Measurements from ENCODE around the gene KCNK16. TPM values are rescaled to one million over a fixed set of nuclear protein-coding genes. Genes with fewer than 3 reads are reported as not detected.

KCNK16 gene
- total and polyA plus RNA-seq, 4 donors = not detected

- H3K27ac ChIP-seq (ENCODE audit: low read depth in 1 of 2, low read length in 2 of 2) = no peak overlapping the region
- ATAC-seq (ENCODE audit: low FRiP score) (no peak), DNase-seq (no peak)
- H3K4me1 ChIP-seq (ENCODE audit: control insufficient read depth in 1 of 2, insufficient read depth in 2 of 2, low read length in 2 of 2) = no peaks in the 10 kb centered on the region
- H3K27me3 ChIP-seq (ENCODE audit: control insufficient read depth in 1 of 2, insufficient read depth in 2 of 2, low read length in 1 of 2) = no peaks in the 10 kb centered on the region
- H3K9me3 ChIP-seq (ENCODE audit: control insufficient read depth, low read length) = no peaks in the 10 kb centered on the region
- H3K36me3 ChIP-seq (ENCODE audit: control insufficient read depth in 1 of 2, insufficient read depth in 2 of 2, low read length in 1 of 2) = no peaks in the 10 kb centered on the region
- no peak overlapping the region for H3K4me3 ChIP-seq (ENCODE audit: low read length in 2 of 2)
- WGBS, 2 donors = 94 to 96% methylated on average over 6 of the region's 6 CpGs
- intact Hi-C loops (cut with DNase I) = loop anchor here (10.0 kb wide), 3 partner anchors 538 to 1728 kb away; partner anchors contain the start of genes NFYA (in 1 of the 2) and OARD1 (in 1 of the 2)
These were observed 24.7 kb upstream of the KCNK16 start for GRCh38 chr6:39347206-39347605.

GRCh38 chr6:39344821-39345280, 22.3 kb upstream of the KCNK16 start:
- 31 to 39% methylated on average over 7 of the region's 7 CpGs for WGBS, 2 donors

GRCh38 chr6:39343396-39343870, 20.9 kb upstream of the KCNK16 start:
- no peaks in the 10 kb centered on the region for H3K9me3 ChIP-seq (ENCODE audit: control insufficient read depth, low read length)
- 31 to 36% methylated on average over 9 of the region's 9 CpGs for WGBS, 2 donors
- intact Hi-C loops (cut with DNase I) = loop anchor here (10.0 kb wide), 3 partner anchors 541 to 1731 kb away; partner anchors contain the start of genes NFYA (in 1 of the 2) and OARD1 (in 1 of the 2)
- ATAC-seq (ENCODE audit: low FRiP score) (no peak), DNase-seq (no peak)
- no peak overlapping the region for H3K4me3 ChIP-seq (ENCODE audit: low read length in 2 of 2)
- H3K4me1 ChIP-seq (ENCODE audit: control insufficient read depth in 1 of 2, insufficient read depth in 2 of 2, low read length in 2 of 2) = no peaks in the 10 kb centered on the region
- no peaks in the 10 kb centered on the region for H3K27me3 ChIP-seq (ENCODE audit: control insufficient read depth in 1 of 2, insufficient read depth in 2 of 2, low read length in 1 of 2)
- no peaks in the 10 kb centered on the region for H3K36me3 ChIP-seq (ENCODE audit: control insufficient read depth in 1 of 2, insufficient read depth in 2 of 2, low read length in 1 of 2)
- H3K27ac ChIP-seq (ENCODE audit: low read depth in 1 of 2, low read length in 2 of 2) = no peak overlapping the region

More at GRCh38 chr6:39344821-39345280, 22.3 kb upstream of the KCNK16 start:
- Histone ChIP-seq H3K27ac (ENCODE audit: low read depth in 1 of 2, low read length in 2 of 2) (peak overlapping the region in 1 of 2 donors; percentile 35), H3K4me1 (ENCODE audit: control insufficient read depth in 1 of 2, insufficient read depth in 2 of 2, low read length in 2 of 2) (no peaks in the 10 kb centered on the region), H3K36me3 (ENCODE audit: control insufficient read depth in 1 of 2, insufficient read depth in 2 of 2, low read length in 1 of 2) (no peaks in the 10 kb centered on the region), H3K9me3 (ENCODE audit: control insufficient read depth, low read length) (no peaks in the 10 kb centered on the region), H3K4me3 (ENCODE audit: low read length in 2 of 2) (no peak overlapping the region), H3K27me3 (ENCODE audit: control insufficient read depth in 1 of 2, insufficient read depth in 2 of 2, low read length in 1 of 2) (no peaks in the 10 kb centered on the region)
- ATAC-seq (ENCODE audit: low FRiP score) (no peak), DNase-seq (no peak)
- intact Hi-C loops (cut with DNase I) = loop anchor here (10.0 kb wide), 3 partner anchors 540 to 1730 kb away; partner anchors contain the start of genes NFYA (in 1 of the 2) and OARD1 (in 1 of the 2)

- intact Hi-C loops (cut with DNase I) = loop anchor here (10.0 kb wide), 3 partner anchors 542 to 1732 kb away; partner anchors contain the start of genes NFYA (in 1 of the 2) and OARD1 (in 1 of the 2)
These were observed 20.3 kb upstream of the KCNK16 start for GRCh38 chr6:39342692-39343395.

GRCh38 chr6:39341937-39342336, 19.4 kb upstream of the KCNK16 start:
- Histone ChIP-seq H3K4me1 (ENCODE audit: control insufficient read depth in 1 of 2, insufficient read depth in 2 of 2, low read length in 2 of 2) (no peaks in the 10 kb centered on the region), H3K9me3 (ENCODE audit: control insufficient read depth, low read length) (no peaks in the 10 kb centered on the region), H3K27ac (ENCODE audit: low read depth in 1 of 2, low read length in 2 of 2) (no peak overlapping the region), H3K27me3 (ENCODE audit: control insufficient read depth in 1 of 2, insufficient read depth in 2 of 2, low read length in 1 of 2) (no peaks in the 10 kb centered on the region), H3K4me3 (ENCODE audit: low read length in 2 of 2) (no peak overlapping the region), H3K36me3 (ENCODE audit: control insufficient read depth in 1 of 2, insufficient read depth in 2 of 2, low read length in 1 of 2) (no peaks in the 10 kb centered on the region)
- DNase-seq (no peak), ATAC-seq (ENCODE audit: low FRiP score) (no peak)
- WGBS, 2 donors = 86 to 87% methylated on average over 5 of the region's 5 CpGs
- intact Hi-C loops (cut with DNase I) = loop anchor here (10.0 kb wide), 3 partner anchors 543 to 1733 kb away; partner anchors contain the start of genes NFYA (in 1 of the 2) and OARD1 (in 1 of the 2)

More at GRCh38 chr6:39342692-39343395, 20.3 kb upstream of the KCNK16 start:
- Histone ChIP-seq H3K9me3 (ENCODE audit: control insufficient read depth, low read length) (no peaks in the 10 kb centered on the region), H3K36me3 (ENCODE audit: control insufficient read depth in 1 of 2, insufficient read depth in 2 of 2, low read length in 1 of 2) (no peaks in the 10 kb centered on the region), H3K27ac (ENCODE audit: low read depth in 1 of 2, low read length in 2 of 2) (no peak overlapping the region), H3K4me1 (ENCODE audit: control insufficient read depth in 1 of 2, insufficient read depth in 2 of 2, low read length in 2 of 2) (no peaks in the 10 kb centered on the region), H3K4me3 (ENCODE audit: low read length in 2 of 2) (no peak overlapping the region), H3K27me3 (ENCODE audit: control insufficient read depth in 1 of 2, insufficient read depth in 2 of 2, low read length in 1 of 2) (no peaks in the 10 kb centered on the region)
- 44 to 48% methylated on average over 14 of the region's 14 CpGs for WGBS, 2 donors
- no peak for DNase-seq
- ATAC-seq (ENCODE audit: low FRiP score) = no peak

- Histone ChIP-seq H3K36me3 (ENCODE audit: control insufficient read depth in 1 of 2, insufficient read depth in 2 of 2, low read length in 1 of 2) (no peaks in the 10 kb centered on the region), H3K27me3 (ENCODE audit: control insufficient read depth in 1 of 2, insufficient read depth in 2 of 2, low read length in 1 of 2) (no peaks in the 10 kb centered on the region), H3K9me3 (ENCODE audit: control insufficient read depth, low read length) (no peaks in the 10 kb centered on the region), H3K4me1 (ENCODE audit: control insufficient read depth in 1 of 2, insufficient read depth in 2 of 2, low read length in 2 of 2) (no peaks in the 10 kb centered on the region), H3K4me3 (ENCODE audit: low read length in 2 of 2) (no peak overlapping the region), H3K27ac (ENCODE audit: low read depth in 1 of 2, low read length in 2 of 2) (no peak overlapping the region)
- ATAC-seq (ENCODE audit: low FRiP score) = no peak
- WGBS, 2 donors = 86 to 91% methylated on average over 3 of the region's 3 CpGs
- intact Hi-C loops (cut with DNase I) = loop anchor here (10.0 kb wide), 3 partner anchors 543 to 1733 kb away; partner anchors contain the start of genes NFYA (in 1 of the 2) and OARD1 (in 1 of the 2)
- DNase-seq = no peak
These were observed 18.9 kb upstream of the KCNK16 start for GRCh38 chr6:39341352-39341751.

GRCh38 chr6:39339868-39340550, 17.5 kb upstream of the KCNK16 start:
- H3K9me3 ChIP-seq (ENCODE audit: control insufficient read depth, low read length) = no peaks in the 10 kb centered on the region
- intact Hi-C loops (cut with DNase I) = loop anchor here (10.0 kb wide), 3 partner anchors 545 to 1735 kb away; partner anchors contain the start of genes NFYA (in 1 of the 2) and OARD1 (in 1 of the 2)
- H3K4me3 ChIP-seq (ENCODE audit: low read length in 2 of 2) = no peak overlapping the region
- peaks cover 0 to 3% of the 10 kb centered on the region in 2 donors for H3K4me1 ChIP-seq (ENCODE audit: control insufficient read depth in 1 of 2, insufficient read depth in 2 of 2, low read length in 2 of 2)
- peak overlapping the region in 1 of 2 donors; percentile 79 for H3K27ac ChIP-seq (ENCODE audit: low read depth in 1 of 2, low read length in 2 of 2)
- H3K36me3 ChIP-seq (ENCODE audit: control insufficient read depth in 1 of 2, insufficient read depth in 2 of 2, low read length in 1 of 2) = no peaks in the 10 kb centered on the region
- no peaks in the 10 kb centered on the region for H3K27me3 ChIP-seq (ENCODE audit: control insufficient read depth in 1 of 2, insufficient read depth in 2 of 2, low read length in 1 of 2)
- ATAC-seq (ENCODE audit: low FRiP score) (peak; percentile 39), DNase-seq (peak in 1 of 2 donors; percentile 66)
- WGBS, 2 donors = 3 to 7% methylated on average over 10 of the region's 10 CpGs

GRCh38 chr6:39339096-39339867, 16.8 kb upstream of the KCNK16 start:
- Histone ChIP-seq H3K36me3 (ENCODE audit: control insufficient read depth in 1 of 2, insufficient read depth in 2 of 2, low read length in 1 of 2) (no peaks in the 10 kb centered on the region), H3K27ac (ENCODE audit: low read depth in 1 of 2, low read length in 2 of 2) (no peak overlapping the region), H3K27me3 (ENCODE audit: control insufficient read depth in 1 of 2, insufficient read depth in 2 of 2, low read length in 1 of 2) (no peaks in the 10 kb centered on the region), H3K4me3 (ENCODE audit: low read length in 2 of 2) (no peak overlapping the region), H3K9me3 (ENCODE audit: control insufficient read depth, low read length) (no peaks in the 10 kb centered on the region), H3K4me1 (ENCODE audit: control insufficient read depth in 1 of 2, insufficient read depth in 2 of 2, low read length in 2 of 2) (peaks cover 0 to 3% of the 10 kb centered on the region in 2 donors)
- 43 to 48% methylated on average over 9 of the region's 9 CpGs for WGBS, 2 donors
- ATAC-seq (ENCODE audit: low FRiP score) (no peak), DNase-seq (no peak)
- intact Hi-C loops (cut with DNase I) = no loop called here

Data from aorta (tissue), 5 donors.